ENCODE results near the gene CENPO.

The CENPO gene

GRCh38 chr2:24850944-24851343 lies 57.7 kb downstream of the CENPO start:
- Histone ChIP-seq H3K4me3 (ENCODE audit: low read length) (no peak overlapping the region), H3K79me2 (ENCODE audit: low read length) (peaks cover 60% of the 10 kb centered on the region), H3K36me3 (replicated peaks; ENCODE audit: insufficient read depth, low read length) (peaks cover 21% of the 10 kb centered on the region; the same call in 1 of the 2 replicates), H3F3A (ENCODE audit: insufficient read depth, low read length) (no peaks in the 10 kb centered on the region), H3K9me2 (replicated peaks; ENCODE audit: insufficient read depth, low read length) (no peaks in the 10 kb centered on the region), H3K4me1 (ENCODE audit: low read length) (no peaks in the 10 kb centered on the region), H3K27me3 (replicated peaks; ENCODE audit: insufficient read depth, low read length) (no peaks in the 10 kb centered on the region), H3K4me2 (ENCODE audit: low read depth, low read length) (no peak overlapping the region), H3K9ac (ENCODE audit: low read length) (no peak overlapping the region), H4K20me1 (ENCODE audit: insufficient read depth, low read length) (no peaks in the 10 kb centered on the region), H3K9me3 (replicated peaks; ENCODE audit: insufficient read depth, low read length) (no peaks in the 10 kb centered on the region), H2AFZ (ENCODE audit: low read length) (no peak overlapping the region), H3K27ac (ENCODE audit: low read length) (no peak overlapping the region)
- DNase-seq, result no peak
- no peak for TF ChIP-seq EZH2phosphoT487 (IDR thresholded peaks at IDR 0.05; ENCODE audit: low read length)
- no peak for TF ChIP-seq CTCF (IDR thresholded peaks at IDR 0.05; ENCODE audit: low read length)
- TF ChIP-seq EZH2 (optimal IDR thresholded peaks at IDR 0.05; ENCODE audit: low read depth, low read length), result no peak

DNA sequence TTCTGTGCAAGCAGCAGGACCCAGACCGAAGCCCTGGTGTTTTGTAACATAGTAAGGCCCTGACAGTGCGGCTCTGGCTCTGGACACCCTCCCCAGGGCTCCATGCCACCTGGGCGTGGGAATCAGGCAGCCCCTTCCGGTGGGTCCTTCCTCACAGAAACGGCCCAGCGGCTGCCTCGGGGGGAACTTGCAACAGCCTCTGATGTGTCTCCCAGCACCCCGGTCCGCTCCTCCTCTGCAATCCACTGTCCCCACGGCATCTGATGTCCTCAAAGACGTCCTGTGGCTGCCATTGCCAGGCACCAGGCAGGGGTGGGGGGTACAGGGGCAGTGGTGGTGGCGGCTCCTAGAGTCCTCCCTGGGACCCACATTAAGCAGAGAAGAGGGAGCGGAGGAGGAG lies 58.8 kb downstream of the CENPO start:
- TF ChIP-seq CTCF (IDR thresholded peaks at IDR 0.05; ENCODE audit: low read length), result no peak
- no peak for TF ChIP-seq EZH2 (optimal IDR thresholded peaks at IDR 0.05; ENCODE audit: low read depth, low read length)
- TF ChIP-seq EZH2phosphoT487 (IDR thresholded peaks at IDR 0.05; ENCODE audit: low read length), result no peak
- Histone ChIP-seq H3K27me3 (replicated peaks; ENCODE audit: insufficient read depth, low read length) (no peaks in the 10 kb centered on the region), H2AFZ (ENCODE audit: low read length) (no peak overlapping the region), H3K4me3 (ENCODE audit: low read length) (no peak overlapping the region), H3K4me1 (ENCODE audit: low read length) (no peaks in the 10 kb centered on the region), H3F3A (ENCODE audit: insufficient read depth, low read length) (no peaks in the 10 kb centered on the region), H3K9me3 (replicated peaks; ENCODE audit: insufficient read depth, low read length) (no peaks in the 10 kb centered on the region), H3K36me3 (replicated peaks; ENCODE audit: insufficient read depth, low read length) (peaks cover 21% of the 10 kb centered on the region; the same call in 1 of the 2 replicates), H4K20me1 (ENCODE audit: insufficient read depth, low read length) (no peaks in the 10 kb centered on the region), H3K4me2 (ENCODE audit: low read depth, low read length) (no peak overlapping the region), H3K9ac (ENCODE audit: low read length) (no peak overlapping the region), H3K79me2 (ENCODE audit: low read length) (peaks cover 71% of the 10 kb centered on the region), H3K9me2 (replicated peaks; ENCODE audit: insufficient read depth, low read length) (no peaks in the 10 kb centered on the region), H3K27ac (ENCODE audit: low read length) (no peak overlapping the region)
- DNase-seq, result no peak

GRCh38 chr2:24852431-24853020 lies 59.3 kb downstream of the CENPO start:
- no peaks in the 10 kb centered on the region for H3K27me3 ChIP-seq (replicated peaks; ENCODE audit: insufficient read depth, low read length)
- TF ChIP-seq EZH2 (optimal IDR thresholded peaks at IDR 0.05; ENCODE audit: low read depth, low read length) (no peak), EZH2phosphoT487 (IDR thresholded peaks at IDR 0.05; ENCODE audit: low read length) (no peak), CTCF (IDR thresholded peaks at IDR 0.05; ENCODE audit: low read length) (no peak)
- no peak for DNase-seq
- H3K9me3 ChIP-seq (replicated peaks; ENCODE audit: insufficient read depth, low read length), result no peaks in the 10 kb centered on the region
- no peak overlapping the region for H3K9ac ChIP-seq (ENCODE audit: low read length)
- no peak overlapping the region for H3K4me2 ChIP-seq (ENCODE audit: low read depth, low read length)
- H3K27ac ChIP-seq (ENCODE audit: low read length), result no peak overlapping the region
- H2AFZ ChIP-seq (ENCODE audit: low read length), result no peak overlapping the region
- no peaks in the 10 kb centered on the region for H3F3A ChIP-seq (ENCODE audit: insufficient read depth, low read length)
- no peaks in the 10 kb centered on the region for H4K20me1 ChIP-seq (ENCODE audit: insufficient read depth, low read length)
- H3K9me2 ChIP-seq (replicated peaks; ENCODE audit: insufficient read depth, low read length), result no peaks in the 10 kb centered on the region
- H3K79me2 ChIP-seq (ENCODE audit: low read length), result peaks cover 73% of the 10 kb centered on the region
- no peaks in the 10 kb centered on the region for H3K4me1 ChIP-seq (ENCODE audit: low read length)
- peaks cover 21% of the 10 kb centered on the region; the same call in 1 of the 2 replicates for H3K36me3 ChIP-seq (replicated peaks; ENCODE audit: insufficient read depth, low read length)
- no peak overlapping the region for H3K4me3 ChIP-seq (ENCODE audit: low read length)
